ENCODE results near the gene UGGT1.

Gene UGGT1

DNA sequence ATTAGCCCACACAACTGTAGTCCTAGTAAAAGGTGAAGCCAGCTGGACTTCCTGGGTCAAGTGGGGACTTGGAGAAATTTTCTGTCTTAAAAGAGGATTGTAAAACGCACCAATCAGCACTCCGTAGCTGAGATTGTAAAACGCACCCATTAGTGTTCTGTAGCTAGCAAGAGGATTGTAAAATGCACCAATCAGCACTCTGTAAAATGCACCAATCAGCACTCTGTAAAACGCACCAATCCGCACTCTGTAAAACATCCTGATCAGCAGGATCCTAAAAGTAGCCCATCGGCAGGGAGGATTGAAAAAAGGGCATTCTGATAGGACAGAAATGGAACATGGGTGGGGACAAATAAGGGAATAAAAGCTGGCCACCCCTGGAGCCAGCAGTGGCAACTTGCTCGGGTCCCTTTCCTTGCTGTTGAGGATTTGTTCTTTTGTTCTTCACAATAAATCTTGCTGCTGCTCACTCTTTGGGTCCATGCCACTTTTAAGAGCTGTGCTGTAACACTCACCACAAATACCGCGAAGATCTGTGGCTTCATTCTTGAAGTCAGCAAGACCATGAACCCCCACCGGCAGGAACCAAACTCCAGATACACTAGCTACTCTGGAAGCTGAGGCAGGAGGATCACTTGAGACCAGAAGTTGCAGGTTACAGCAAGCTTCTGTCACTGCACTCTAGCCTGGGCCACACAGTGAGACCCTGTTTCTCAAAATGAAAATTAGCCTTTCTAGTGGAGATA, 125.1 kb downstream of the UGGT1 start:
- no peak for DNase-seq (ENCODE audit: low read depth)

- DNase-seq (ENCODE audit: low read depth): no peak
Measured at GRCh38 chr2:128217671-128218070, 126.7 kb downstream of the UGGT1 start.

- DNase-seq (ENCODE audit: low read depth): no peak
Measured at GRCh38 chr2:128219891-128220290, 128.9 kb downstream of the UGGT1 start.

GRCh38 chr2:128227862-128228261, 136.9 kb downstream of the UGGT1 start:
- no peak for DNase-seq (ENCODE audit: low read depth)

DNA sequence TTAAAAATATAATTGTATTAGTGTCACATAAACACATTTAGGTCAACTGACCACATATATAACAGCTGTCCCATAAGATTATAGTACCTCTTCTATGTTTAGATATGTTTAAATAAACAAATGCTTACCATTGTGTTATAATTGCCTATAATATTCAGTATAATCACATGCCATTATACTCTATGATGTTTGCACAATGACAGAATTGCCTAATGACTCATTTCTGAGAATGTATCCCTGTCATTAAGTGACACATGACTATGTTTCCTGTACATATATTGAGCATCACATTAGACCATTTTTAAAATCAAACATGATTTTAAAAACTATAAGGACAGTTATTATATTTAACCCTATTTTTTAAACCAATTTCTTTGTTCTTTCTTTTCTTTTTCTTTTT, 137.9 kb downstream of the UGGT1 start:
- no peak for DNase-seq (ENCODE audit: low read depth)

DNA sequence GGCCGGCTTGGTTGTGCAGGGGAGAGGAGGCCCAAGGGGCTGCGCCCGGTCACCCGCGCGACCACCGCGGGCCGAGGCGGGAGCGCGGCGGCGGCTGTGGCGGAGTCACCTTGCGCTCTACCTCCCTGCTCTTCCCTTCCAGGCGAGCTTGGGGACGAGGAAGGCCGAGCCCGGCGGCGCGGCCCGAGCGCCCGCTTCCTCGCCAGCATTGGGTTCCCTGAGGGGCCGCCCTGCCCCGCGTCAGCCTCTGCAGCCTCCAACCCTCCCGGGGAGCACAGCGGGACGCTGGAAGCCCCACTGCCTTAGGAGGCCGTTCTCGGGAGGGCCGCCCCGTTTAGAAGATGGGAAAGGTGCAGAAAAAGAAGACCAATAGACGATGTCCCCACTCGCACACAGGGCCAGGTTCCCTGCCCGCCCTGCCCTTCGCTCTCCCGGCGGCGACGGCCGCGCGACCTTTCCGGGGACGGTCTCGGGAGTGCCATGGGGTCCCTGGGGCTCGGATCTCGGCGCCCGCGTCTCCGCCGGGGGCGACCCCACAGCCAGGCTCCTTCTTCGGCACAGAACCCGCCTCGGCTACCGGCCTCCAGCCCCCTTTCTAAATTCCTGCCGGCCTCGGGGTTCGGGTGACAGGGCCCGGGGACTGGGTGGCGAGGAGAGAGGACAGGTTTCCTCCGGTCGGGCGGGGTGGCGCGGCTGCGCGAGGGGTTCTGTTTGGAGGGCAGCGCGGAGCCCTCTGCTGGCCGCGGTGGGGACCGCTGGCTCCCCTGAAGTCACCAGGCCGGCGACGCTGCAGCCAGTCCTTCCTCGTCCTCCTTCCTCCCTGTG, 142.2 kb downstream of the UGGT1 start:
- peak; percentile 60 for DNase-seq (ENCODE audit: low read depth)

GRCh38 chr2:128233790-128234395, 142.9 kb downstream of the UGGT1 start:
- DNase-seq (ENCODE audit: low read depth): no peak

GRCh38 chr2:128234613-128235012, 143.6 kb downstream of the UGGT1 start:
- no peak for DNase-seq (ENCODE audit: low read depth)

DNA sequence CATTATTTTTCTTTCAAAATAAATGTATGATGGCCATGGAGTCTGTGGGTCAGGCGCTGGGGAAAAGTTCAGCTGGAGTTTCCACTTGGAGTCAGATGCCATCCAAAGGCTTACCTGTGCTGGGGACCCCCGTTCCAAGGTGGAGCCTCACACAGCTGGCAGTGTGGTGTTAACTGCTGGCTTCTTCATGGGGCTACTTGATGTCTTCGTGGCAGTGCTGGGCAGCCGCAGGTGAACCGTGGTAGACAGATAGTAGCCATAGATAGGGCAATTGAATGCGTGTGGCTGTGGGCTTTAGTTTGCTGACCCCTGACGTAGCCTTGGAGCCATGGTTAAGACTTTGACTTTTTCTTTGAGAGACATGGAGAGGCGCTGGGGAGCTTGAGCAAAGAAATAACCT, 144.6 kb downstream of the UGGT1 start:
- no peak for DNase-seq (ENCODE audit: low read depth)

GRCh38 chr2:128236491-128237035, 145.6 kb downstream of the UGGT1 start:
- peak; percentile 19 for DNase-seq (ENCODE audit: low read depth)

DNA sequence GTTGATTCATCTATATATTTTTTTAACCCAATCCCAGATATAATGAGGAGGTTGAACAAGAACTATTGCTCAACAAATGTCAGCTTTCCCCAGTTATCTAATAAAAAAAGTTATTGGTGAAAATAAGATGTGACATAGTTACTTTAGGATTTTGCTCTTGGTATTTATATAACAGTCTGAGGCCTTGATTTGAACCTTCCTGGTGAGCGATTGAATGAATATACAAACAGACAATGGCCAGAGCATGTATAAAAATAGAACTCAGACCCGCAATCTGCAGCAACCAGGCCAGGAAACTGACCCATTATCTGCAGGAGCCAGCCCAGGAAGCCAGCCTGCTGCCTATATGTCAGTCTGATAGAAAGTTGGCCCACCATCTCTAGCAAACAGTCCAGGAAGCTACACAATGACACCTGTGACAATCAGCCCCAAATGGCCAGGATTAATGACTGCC, 146.1 kb downstream of the UGGT1 start:
- no peak for DNase-seq (ENCODE audit: low read depth)

DNA sequence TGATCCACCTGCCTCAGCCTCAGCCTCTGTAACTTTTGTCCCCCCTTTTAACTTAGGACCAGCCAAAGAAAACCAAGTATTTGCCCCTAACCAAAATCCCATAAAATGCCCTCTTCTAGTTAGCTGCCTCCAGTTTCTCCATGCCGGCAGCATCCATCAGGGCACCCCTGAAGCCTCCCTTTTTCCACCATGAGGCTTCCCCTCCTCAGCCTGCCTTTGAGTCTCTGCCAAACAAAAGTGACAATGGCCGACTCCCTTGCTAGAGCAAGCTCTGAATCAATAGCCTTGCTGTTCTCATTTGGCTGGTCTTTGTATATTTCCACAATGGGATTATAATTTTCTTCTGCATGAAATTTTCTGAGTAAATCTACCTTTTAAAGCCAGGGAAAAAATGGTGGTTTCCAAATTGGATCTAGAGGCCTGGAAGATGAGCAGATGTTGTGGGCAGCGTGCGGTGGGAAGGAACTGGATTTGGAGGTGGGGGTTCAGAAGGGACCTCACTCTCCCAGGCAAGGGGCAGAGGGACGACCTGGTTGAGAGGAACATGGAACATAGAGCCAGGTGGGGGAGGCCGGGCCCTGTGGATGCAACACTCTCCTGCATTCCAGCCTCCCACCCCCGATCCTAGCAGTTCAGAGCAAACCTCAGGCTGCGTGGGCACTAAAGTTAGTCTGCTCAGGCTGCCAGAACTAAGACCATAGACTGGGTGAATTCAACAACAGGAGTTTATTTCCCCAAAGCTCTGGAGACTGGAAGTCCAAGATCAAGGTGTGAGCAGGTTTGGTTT, 147.1 kb downstream of the UGGT1 start:
- no peak for DNase-seq (ENCODE audit: low read depth)

DNA sequence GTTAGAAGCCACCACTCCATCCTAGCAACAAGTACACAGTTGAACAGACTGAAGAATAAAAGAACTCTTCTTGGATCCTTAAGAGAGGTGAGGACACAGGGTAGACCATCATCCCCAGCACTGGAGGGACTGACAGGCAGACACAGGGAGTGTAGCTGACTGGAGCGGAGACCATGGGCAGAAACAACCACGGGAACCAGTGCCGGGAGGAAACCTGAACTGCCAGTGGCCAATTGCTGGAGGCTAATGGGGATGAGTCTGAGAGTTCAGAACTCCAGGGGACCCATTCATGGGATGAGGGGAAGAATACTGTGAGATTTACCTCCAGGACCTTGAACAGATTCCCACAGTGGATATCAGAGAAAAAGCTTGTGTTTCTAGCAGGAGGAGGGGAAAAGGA, 150.9 kb downstream of the UGGT1 start:
- DNase-seq (ENCODE audit: low read depth): no peak

All from fibroblast of gingiva (primary cell).